ENCODE data around the gene RASGRF1. TPM values are rescaled to one million over a fixed set of nuclear protein-coding genes. Genes with fewer than 3 reads are reported as not detected.

The RASGRF1 gene
- total and polyA plus RNA-seq, 9 donors, result 0.23 to 9.5 (median 1.0) TPM; not detected in 1

- no peak overlapping the region for H3K27ac ChIP-seq
- H3K4me1 ChIP-seq (ENCODE audit: insufficient read depth), result peaks cover 3% of the 10 kb centered on the region
- H3K4me3 ChIP-seq, result no peak overlapping the region
- TF ChIP-seq EP300 (IDR thresholded peaks at IDR 0.05), result no peak
- no peak for TF ChIP-seq CTCF (IDR thresholded peaks at IDR 0.05)
- TF ChIP-seq POLR2A (IDR thresholded peaks at IDR 0.05), result no peak
- H3K27me3 ChIP-seq, result no peaks in the 10 kb centered on the region
- H3K36me3 ChIP-seq, result no peaks in the 10 kb centered on the region
- WGBS, 3 donors, result 94 to 96% (median 95%) methylated on average over 16 of the region's 16 CpGs
- intact Hi-C loops (cut with DNase I), result no loop called here
- H3K9me3 ChIP-seq, result no peaks in the 10 kb centered on the region
- no peak for DNase-seq
Observed at GRCh38 chr15:79006071-79006470, 84.5 kb downstream of the RASGRF1 start.

- DNase-seq, result no peak
- intact Hi-C loops (cut with DNase I), result no loop called here
- no peak overlapping the region for H3K4me3 ChIP-seq
- H3K9me3 ChIP-seq, result no peaks in the 10 kb centered on the region
- 20 to 36% (median 29%) methylated on average over 5 to 6 of the region's 6 CpGs for WGBS, 3 donors
- TF ChIP-seq POLR2A (IDR thresholded peaks at IDR 0.05) (no peak), EP300 (IDR thresholded peaks at IDR 0.05) (no peak), CTCF (IDR thresholded peaks at IDR 0.05) (no peak)
- no peaks in the 10 kb centered on the region for H3K27me3 ChIP-seq
- H3K4me1 ChIP-seq (ENCODE audit: insufficient read depth), result peaks cover 3% of the 10 kb centered on the region
- H3K36me3 ChIP-seq, result no peaks in the 10 kb centered on the region
- no peak overlapping the region for H3K27ac ChIP-seq
Observed at GRCh38 chr15:79004336-79004735, 86.2 kb downstream of the RASGRF1 start.

GRCh38 chr15:79003896-79004295 is 86.7 kb downstream of the RASGRF1 start:
- intact Hi-C loops (cut with DNase I), result no loop called here
- H3K27me3 ChIP-seq, result no peaks in the 10 kb centered on the region
- H3K27ac ChIP-seq, result no peak overlapping the region
- 86 to 97% (median 88%) methylated on average over 20 to 24 of the region's 24 CpGs for WGBS, 3 donors
- no peak overlapping the region for H3K4me3 ChIP-seq
- no peak for DNase-seq
- no peaks in the 10 kb centered on the region for H3K9me3 ChIP-seq
- TF ChIP-seq EP300 (IDR thresholded peaks at IDR 0.05) (no peak), POLR2A (IDR thresholded peaks at IDR 0.05) (no peak), CTCF (IDR thresholded peaks at IDR 0.05) (no peak)
- H3K4me1 ChIP-seq (ENCODE audit: insufficient read depth), result peaks cover 3% of the 10 kb centered on the region
- no peaks in the 10 kb centered on the region for H3K36me3 ChIP-seq

GRCh38 chr15:79003301-79003700 is 87.3 kb downstream of the RASGRF1 start:
- DNase-seq, result no peak
- no peak for TF ChIP-seq CTCF (IDR thresholded peaks at IDR 0.05)
- no peak for TF ChIP-seq EP300 (IDR thresholded peaks at IDR 0.05)
- no peak for TF ChIP-seq POLR2A (IDR thresholded peaks at IDR 0.05)
- Histone ChIP-seq H3K27ac (no peak overlapping the region), H3K27me3 (no peaks in the 10 kb centered on the region), H3K4me1 (ENCODE audit: insufficient read depth) (peaks cover 3% of the 10 kb centered on the region), H3K4me3 (no peak overlapping the region), H3K36me3 (no peaks in the 10 kb centered on the region), H3K9me3 (no peaks in the 10 kb centered on the region)
- intact Hi-C loops (cut with DNase I), result no loop called here
- WGBS, 3 donors, result 89 to 95% (median 90%) methylated on average over 9 of the region's 9 CpGs

Data from ovary (tissue), 9 donors.